RPMI7951 (cell line): ENCODE data around the gene EEPD1. TPM values are rescaled to one million over a fixed set of nuclear protein-coding genes. Genes with fewer than 3 reads are reported as not detected.
"Not testable (repeated sequence)": the region's sequence is repeated elsewhere in the genome, so short reads cannot be mapped to it uniquely, and the experiment has no call there.

Experiments
- DNase-seq: peaks from one replicate; pipeline ENCODE4 v3.0.0-alpha.2; 2012; ENCODE audit warnings: low read depth
- total RNA-seq: library from RNA; depleted of rRNA; stranded (reverse); fragments of >200 nt; shearing (Covaris generic); gene quantifications from 2 replicates; pipeline ENCODE4 v1.2.3, GENCODE V29; 2014; rRNA removed

The EEPD1 gene
- total RNA-seq, 1 experiment from 2014 or later = 5.2 TPM

- DNase-seq = no peak
These were observed 164.2 kb downstream of the EEPD1 start for GRCh38 chr7:36317276-36317675.

DNA sequence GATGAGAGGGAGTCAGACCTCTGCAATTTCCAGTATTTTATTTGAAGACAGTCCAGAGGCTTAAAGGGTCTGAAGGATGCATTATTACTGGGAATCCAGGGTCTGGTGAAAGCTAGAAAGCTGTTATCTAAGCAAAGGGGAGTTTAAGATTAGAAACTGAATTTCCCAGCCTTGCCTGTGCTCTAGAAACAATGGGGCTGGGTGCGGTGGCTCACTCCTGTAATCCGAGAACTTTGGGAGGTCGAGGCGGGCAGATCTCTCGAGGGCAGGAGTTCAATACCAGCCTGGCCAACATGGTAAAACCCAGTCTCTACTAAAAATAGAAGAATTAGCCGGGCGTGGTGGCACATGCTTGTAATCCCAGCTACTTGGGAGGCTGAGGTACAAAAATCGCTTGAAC, 165.1 kb downstream of the EEPD1 start:
- no peak for DNase-seq

GRCh38 chr7:36321284-36321683, 168.2 kb downstream of the EEPD1 start:
- not testable (repeated sequence) for DNase-seq

DNA sequence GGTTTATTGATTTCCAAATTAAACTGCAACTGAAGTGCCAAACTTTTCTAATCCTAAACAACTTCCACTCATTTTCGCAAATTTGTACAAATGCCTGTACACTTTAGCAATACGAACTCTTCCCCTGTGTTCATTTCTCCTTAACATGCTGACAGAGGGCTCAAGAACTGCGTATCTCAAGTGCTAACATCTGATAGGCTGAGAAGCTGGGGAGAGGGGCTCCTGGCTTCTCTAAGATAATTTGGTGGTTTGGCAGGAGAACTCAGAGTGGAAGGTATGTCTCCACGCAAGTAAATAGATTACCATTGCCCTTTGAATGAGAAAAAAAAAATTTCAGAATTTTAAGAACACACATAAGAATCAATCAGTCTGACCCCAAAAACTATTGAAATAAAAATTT, 183.3 kb downstream of the EEPD1 start:
- DNase-seq = no peak

DNA sequence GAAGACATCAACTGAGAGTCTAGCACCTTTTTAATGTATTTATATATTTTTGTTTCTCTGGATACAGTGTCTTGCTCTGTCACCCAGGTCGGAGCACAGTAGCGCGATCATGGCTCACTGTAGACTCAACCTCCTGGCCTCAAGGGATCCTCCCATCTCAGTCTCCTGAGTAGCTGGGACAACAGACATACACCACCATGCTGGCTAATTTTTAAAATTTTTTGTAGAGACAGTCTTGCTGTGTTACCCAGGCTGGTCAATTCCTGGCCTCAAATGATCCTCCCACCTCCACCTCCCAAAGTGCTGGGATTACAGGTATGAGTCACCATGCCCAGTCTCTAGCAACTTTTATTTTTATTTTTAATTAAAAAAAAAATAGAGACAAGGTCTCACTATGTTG, 185.2 kb downstream of the EEPD1 start:
- no peak for DNase-seq

GRCh38 chr7:36343548-36343947, 190.5 kb downstream of the EEPD1 start:
- DNase-seq = no peak

- DNase-seq = no peak
These were observed 191.6 kb downstream of the EEPD1 start for GRCh38 chr7:36344622-36345021.

DNA sequence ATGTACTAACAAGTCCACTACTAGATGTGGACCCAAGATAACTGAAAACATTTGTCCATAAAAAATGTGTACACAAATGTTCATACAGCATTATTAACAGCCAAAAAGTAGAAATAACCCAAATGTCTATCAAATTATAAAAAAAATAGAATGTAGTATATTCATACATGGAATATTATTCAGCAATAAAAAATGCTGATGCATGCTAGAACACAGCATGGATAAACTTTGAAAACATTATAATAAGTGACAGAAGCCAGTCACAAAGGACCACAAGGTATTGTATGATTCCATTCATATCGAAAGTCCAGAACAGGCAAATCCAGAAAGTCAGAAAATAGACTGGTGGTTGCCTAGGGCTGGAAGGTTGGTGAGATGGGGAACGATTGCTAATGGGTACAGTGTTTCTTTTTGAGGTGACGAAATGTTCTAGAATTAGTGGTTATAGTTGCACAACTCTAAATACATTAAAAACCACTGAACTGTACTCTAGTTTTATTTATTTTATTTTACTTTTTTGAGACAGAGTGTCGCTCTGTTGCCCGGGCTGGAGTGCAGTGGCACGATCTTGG, 193.3 kb downstream of the EEPD1 start:
- peak; percentile 6 for DNase-seq

DNA sequence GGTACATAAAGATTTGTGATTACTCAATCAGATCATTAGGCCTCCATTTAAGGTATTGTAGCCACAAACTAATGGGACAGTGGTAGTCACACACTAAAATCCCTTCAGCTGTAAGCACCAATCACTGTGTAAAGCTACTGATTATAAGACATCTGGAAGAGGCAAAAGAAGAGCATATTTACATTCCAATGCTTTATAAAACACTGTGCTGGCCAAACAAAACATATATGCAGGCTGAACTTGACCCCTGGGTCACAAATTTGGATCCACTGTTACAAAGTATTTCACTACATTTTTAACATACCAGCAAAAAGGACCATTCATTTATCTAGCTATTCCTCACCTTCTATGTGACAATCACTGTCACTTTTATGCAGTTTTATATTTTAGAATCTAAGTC, 195.2 kb downstream of the EEPD1 start:
- peak; percentile 19 for DNase-seq

DNA sequence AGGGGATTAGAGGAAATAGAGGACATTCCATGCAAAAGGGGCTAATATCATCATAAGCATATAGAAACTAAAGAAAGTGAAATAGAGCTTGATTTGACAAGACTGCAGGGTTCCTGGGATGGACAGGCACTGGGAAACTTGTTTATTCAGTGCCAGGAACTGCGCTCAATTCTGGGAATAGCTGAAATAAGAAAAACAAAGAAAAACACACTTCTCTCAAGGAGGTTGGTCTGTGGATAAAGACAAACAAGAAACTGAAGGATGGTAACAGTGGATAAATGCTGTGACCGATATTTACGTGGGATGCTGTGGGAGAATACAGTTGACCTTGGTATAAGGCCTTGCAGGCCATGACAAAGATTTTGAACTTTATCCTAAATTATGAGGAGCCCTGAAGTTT, 195.7 kb downstream of the EEPD1 start:
- no peak for DNase-seq

- DNase-seq = no peak
These were observed 196.6 kb downstream of the EEPD1 start for GRCh38 chr7:36349626-36350025.

Other genes with a start within 250 kb of the EEPD1 start
- gene ANLN, start 236.6 kb downstream of the EEPD1 start, total RNA-seq = 435 and 537 TPM in 2 replicates